GM19023 (cell line): ENCODE measurements around the gene JAK3.
"Not testable (repeated sequence)": the region's sequence is repeated elsewhere in the genome, so short reads cannot be mapped to it uniquely, and the experiment has no call there.

ENCODE experiments used
- ATAC-seq: cut with Tn5 transposase; IDR thresholded peaks from one replicate; pipeline ENCODE4 v1.9.1; 2021; ENCODE audit warnings: mild to moderate bottlenecking, moderate library complexity; ENCODE audit not compliant: unreplicated experiment

JAK3 gene

GRCh38 chr19:17807731-17808316 is 40.0 kb downstream of the JAK3 start:
- no peak for ATAC-seq

GRCh38 chr19:17806945-17807344 is 40.8 kb downstream of the JAK3 start:
- no peak for ATAC-seq

GRCh38 chr19:17805427-17805826 is 42.4 kb downstream of the JAK3 start:
- ATAC-seq: no peak

- no peak for ATAC-seq
These were observed 44.4 kb downstream of the JAK3 start for GRCh38 chr19:17803264-17803896.

GRCh38 chr19:17802137-17802858 is 45.5 kb downstream of the JAK3 start:
- no peak for ATAC-seq

GRCh38 chr19:17798599-17798998 is 49.2 kb downstream of the JAK3 start:
- not testable (repeated sequence) for ATAC-seq

- no peak for ATAC-seq
These were observed 50.2 kb downstream of the JAK3 start for GRCh38 chr19:17797424-17798201.

GRCh38 chr19:17796838-17797423 is 50.9 kb downstream of the JAK3 start:
- no peak for ATAC-seq

GRCh38 chr19:17796013-17796837 is 51.6 kb downstream of the JAK3 start:
- ATAC-seq: no peak

- ATAC-seq: no peak
These were observed 52.3 kb downstream of the JAK3 start for GRCh38 chr19:17795495-17795856.

- no peak for ATAC-seq
These were observed 52.9 kb downstream of the JAK3 start, which contains the start of gene B3GNT3 for GRCh38 chr19:17794731-17795494. B3GNT3 (plus strand) TSS chr19:17795138; CDS start chr19:17807808, 12,670 bp downstream.

- no peak for ATAC-seq
These were observed 53.4 kb downstream of the JAK3 start for GRCh38 chr19:17794412-17794730.

GRCh38 chr19:17790059-17790780 is 57.6 kb downstream of the JAK3 start:
- ATAC-seq: no peak

GRCh38 chr19:17788632-17789031 is 59.1 kb downstream of the JAK3 start:
- ATAC-seq: no peak

GRCh38 chr19:17787274-17787913 is 60.4 kb downstream of the JAK3 start:
- ATAC-seq: no peak

GRCh38 chr19:17784201-17785008 is 63.4 kb downstream of the JAK3 start:
- ATAC-seq: no peak

GRCh38 chr19:17783721-17784120 is 64.1 kb downstream of the JAK3 start:
- not testable (repeated sequence) for ATAC-seq

GRCh38 chr19:17780781-17781180 is 67.0 kb downstream of the JAK3 start:
- ATAC-seq: no peak
